D721Med (cell line): ENCODE measurements around the gene SKI.

Source experiments
- DNase-seq: peaks from one replicate; pipeline ENCODE4 v3.0.0; 2011; ENCODE audit warnings: low spot score; ENCODE audit not compliant: insufficient read length
- FAIRE-seq: peaks from 2 replicates; lab custom pipeline; 2011; peaks lifted over from hg19 to GRCh38; lab: Jason Lieb, UNC
- TF ChIP-seq, protein P1 (sequence below): IDR thresholded peaks from 2 replicates; pipeline ENCODE4 v1.5.1; 2012; ENCODE audit warnings: mild to moderate bottlenecking, control low read depth; ENCODE audit not compliant: insufficient read depth; ENCODE audit errors: missing control alignments

SKI gene

DNA sequence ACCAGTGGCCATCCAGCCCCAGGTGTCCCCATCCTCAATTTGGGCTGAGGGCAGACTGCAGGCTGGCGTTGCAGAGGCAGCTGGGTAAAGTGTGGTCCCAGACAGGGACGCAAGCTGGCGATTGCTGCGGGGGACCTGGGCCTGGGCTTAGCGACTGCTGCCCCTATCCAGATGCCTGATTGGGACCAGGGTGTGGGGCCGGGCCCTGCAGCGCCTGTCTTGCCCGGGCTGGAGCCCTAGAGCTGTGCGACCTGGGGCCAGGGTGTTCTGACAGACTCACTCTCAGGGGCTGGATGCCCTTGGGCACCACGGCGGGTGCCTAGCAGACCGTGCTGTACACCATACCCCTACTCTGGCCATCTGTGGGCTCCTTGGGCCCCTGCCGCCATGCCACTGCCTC lies 17.3 kb upstream of the SKI start:
- TF ChIP-seq, protein P1, sequence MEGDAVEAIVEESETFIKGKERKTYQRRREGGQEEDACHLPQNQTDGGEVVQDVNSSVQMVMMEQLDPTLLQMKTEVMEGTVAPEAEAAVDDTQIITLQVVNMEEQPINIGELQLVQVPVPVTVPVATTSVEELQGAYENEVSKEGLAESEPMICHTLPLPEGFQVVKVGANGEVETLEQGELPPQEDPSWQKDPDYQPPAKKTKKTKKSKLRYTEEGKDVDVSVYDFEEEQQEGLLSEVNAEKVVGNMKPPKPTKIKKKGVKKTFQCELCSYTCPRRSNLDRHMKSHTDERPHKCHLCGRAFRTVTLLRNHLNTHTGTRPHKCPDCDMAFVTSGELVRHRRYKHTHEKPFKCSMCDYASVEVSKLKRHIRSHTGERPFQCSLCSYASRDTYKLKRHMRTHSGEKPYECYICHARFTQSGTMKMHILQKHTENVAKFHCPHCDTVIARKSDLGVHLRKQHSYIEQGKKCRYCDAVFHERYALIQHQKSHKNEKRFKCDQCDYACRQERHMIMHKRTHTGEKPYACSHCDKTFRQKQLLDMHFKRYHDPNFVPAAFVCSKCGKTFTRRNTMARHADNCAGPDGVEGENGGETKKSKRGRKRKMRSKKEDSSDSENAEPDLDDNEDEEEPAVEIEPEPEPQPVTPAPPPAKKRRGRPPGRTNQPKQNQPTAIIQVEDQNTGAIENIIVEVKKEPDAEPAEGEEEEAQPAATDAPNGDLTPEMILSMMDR, result no peak
- no peak for FAIRE-seq
- no peak for DNase-seq

DNA sequence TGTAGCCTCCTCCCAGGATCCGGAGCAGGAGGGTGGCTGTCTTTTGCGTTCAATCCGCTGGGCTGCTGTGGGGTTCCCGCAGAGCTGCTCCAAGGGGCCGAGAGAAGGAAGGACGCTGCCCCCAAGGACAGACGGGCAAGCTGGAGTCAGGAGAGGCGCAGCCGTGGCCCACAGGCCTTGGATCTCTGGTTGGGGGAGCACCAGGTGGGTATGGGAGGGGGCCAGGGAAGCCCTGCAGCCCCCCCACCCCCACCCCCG lies 15.9 kb upstream of the SKI start:
- FAIRE-seq, result no peak
- TF ChIP-seq, protein P1, result no peak

DNA sequence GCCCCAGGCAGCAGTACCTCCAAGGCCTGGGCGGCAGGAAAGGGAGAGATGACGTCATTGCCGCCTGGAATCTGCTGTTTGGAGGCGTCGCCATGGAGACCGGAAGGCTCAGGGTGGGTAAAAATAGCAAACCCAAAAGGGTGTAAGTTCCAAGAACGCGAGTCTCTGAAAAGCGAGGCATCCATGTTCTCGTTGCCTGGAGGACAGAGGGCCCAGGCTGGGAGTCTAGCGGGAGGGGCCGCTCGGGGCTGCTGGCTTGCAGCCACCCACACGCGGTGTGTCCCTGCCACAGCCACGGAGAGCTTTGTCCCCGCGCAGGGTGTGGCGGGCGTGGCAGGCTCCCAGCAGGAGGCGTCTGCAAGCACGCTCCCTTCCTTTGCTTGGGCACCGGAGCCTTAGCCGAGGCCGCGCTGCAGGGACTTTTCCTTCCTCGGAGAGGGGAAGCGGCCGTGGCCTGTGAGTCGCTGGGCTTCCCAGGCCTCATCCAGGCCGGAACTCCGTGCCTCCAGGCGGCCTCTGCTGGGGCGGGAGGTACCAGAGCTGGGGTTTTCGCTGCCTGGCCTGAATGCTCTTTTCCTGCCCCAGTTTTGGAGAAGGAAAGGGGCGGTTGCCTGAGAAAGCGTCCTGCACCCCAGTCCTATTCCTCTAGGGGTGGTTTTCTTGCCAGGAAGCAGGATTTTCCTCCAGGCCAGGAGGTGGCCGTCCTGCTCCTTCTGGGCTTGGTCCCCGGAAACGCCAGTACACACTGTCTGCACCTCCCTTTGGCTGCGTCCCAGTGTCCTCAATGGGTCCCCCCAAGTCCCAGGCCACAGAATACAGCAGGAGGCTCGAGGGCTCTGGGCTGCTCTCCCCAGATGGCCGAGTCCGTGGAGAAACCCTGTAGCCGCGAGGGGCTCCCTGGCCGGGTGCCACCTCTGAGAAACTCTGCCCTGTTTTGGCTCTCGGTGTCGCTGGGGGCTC lies 15.3 kb upstream of the SKI start:
- FAIRE-seq, result no peak
- TF ChIP-seq, protein P1, result no peak

More for the DNA sequence above, 15.9 kb upstream of the SKI start:
- DNase-seq, result no peak

DNA sequence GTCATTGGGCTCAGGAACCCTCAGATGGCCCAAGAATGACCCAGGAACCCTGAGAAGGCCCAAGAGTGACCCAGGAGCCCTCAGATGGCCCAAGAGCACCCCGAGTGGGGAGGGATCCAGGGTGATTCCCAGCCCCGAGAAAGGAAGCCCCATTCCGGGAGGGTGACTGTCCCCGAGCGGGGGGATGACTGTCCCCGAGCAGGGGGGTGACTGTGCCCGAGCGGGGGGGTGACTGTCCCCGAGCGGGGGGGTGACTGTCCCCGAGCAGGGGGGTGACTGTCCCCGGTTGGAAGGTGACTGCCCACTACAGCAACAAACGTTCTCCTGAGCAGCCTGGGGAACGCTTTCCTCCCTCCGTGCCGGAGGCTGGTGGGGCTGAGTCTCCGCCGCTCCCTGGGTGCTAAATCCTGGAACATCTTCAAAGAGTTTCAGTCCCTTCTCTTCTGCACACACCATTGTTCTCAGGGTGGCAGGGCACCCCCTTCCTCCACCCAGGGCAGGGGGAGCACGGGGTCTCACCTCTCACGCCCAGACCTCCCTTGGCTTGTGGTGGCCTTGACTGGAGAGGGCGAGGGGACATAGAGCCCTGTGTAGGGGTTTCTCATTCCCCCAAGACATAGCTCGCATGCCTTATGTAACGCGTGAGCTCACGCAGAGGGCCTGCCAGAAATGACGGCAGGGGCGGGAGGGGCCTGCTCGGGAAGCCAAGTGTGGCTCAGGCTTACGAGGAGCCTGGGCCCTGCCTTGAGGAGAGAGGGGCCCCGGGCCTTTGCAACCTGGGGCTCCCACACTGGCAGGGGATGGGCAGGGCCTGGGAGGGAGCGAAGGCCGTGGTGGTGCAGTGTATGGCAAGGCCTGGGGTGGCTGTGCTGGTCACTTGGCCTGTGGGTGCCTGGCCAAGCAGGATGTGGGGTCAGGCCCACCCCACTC lies 14.3 kb upstream of the SKI start:
- FAIRE-seq (no peak), DNase-seq (no peak)
- TF ChIP-seq, protein P1, result no peak

More for the DNA sequence above, 15.3 kb upstream of the SKI start:
- DNase-seq, result no peak

DNA sequence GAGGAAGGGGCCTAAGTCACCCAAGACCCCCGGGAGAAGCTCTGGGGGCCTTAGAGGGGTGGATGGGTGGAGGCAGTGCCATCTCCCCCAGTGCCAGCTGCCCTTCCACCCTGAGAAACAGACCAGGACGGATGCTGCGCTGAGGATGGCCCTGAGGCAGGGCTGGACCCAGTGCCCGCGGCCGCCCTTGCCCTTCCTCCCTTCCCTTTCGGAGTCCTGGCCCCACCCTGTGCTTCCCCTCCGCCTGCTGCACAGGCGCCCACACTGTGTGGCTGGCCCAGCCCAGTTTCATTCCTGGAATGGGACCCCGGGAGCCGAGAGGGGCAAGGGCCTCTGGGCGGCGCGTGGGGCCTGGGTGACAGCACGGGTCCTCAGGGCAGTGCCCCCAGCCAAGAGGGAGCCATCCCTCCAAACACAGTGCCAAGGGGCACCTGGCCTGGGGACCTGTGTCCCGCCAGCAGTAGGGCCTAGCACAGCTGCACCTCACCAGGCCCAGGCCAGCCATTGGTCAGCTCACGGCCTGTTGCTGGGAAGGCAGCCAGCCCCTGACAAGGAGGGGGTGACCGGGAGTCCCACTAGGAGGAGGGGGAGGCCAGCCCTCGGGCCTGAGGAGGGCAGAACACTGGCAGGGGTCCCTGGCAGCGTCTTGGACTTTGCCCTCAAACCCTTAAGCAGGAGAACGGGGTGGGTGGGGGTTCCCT lies 13.4 kb upstream of the SKI start:
- no peak for FAIRE-seq
- DNase-seq, result no peak
- TF ChIP-seq, protein P1, result no peak

DNA sequence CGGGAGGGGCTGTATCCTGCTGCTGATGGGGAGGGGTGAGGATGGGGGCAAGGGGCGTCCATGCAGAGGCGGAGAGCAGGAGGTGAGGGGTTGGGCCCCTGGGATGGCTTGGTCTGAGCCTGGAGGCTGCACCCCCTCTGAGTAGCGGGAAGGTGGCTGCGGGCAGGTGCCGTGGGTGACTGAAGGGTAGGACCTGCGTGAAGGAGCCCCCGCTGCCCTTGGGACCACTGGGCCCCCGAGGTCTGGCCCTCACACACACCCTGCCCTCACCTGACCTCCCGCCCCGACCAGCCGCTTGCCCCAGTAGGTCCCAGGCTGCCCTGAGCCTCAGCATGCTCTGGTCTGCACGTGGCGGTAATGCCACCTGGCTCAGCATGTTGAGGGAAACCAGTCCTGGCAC lies 12.8 kb upstream of the SKI start:
- DNase-seq (no peak), FAIRE-seq (no peak)
- TF ChIP-seq, protein P1, result no peak
